GM21367 (cell line): Measurements from ENCODE around the gene ANKRD13D.
"Not testable (repeated sequence)": the region's sequence is repeated elsewhere in the genome, so short reads cannot be mapped to it uniquely, and the experiment has no call there.

ENCODE experiments used
- ATAC-seq: cut with Tn5 transposase; IDR thresholded peaks from one replicate; pipeline ENCODE4 v1.9.1; 2021; ENCODE audit not compliant: unreplicated experiment

ANKRD13D gene

GRCh38 chr11:67317205-67317887 is 28.2 kb downstream of the ANKRD13D start:
- ATAC-seq: peak; percentile 69

DNA sequence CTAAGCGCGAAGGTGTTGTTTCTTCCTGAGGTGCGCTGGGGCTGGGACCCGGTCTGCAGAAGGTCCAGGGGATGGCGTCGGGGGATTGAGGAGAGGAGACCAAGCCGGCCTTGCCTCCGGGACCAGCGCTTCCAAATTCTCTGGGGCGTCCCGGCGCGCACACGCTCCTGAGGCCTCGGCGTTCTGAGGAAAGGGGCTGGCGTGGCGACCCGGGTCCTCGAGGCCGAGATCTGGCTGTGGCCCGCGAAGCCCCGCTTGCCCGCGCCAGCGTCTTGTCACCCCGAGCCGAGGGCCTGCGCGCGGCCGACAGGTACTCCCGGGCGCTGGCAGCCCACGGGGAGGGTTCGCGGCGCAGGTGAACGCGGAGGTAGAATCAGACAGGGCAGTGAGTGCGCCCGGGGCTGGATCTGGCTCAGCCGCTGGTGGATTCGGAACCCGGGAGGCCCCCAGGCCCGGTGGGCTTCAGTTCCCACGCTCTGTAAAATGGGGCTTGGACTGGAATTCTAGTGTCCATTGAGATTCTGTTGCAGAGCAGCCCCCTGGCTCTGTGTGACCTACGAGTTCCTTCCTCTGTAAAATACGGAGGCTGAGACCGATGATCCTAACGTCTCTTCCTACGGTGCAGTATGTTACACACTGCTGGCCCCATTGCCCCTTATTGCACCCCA is 28.9 kb downstream of the ANKRD13D start:
- peak; percentile 18 for ATAC-seq

- not testable (repeated sequence) for ATAC-seq
Measured at GRCh38 chr11:67318876-67319275, 29.8 kb downstream of the ANKRD13D start.

DNA sequence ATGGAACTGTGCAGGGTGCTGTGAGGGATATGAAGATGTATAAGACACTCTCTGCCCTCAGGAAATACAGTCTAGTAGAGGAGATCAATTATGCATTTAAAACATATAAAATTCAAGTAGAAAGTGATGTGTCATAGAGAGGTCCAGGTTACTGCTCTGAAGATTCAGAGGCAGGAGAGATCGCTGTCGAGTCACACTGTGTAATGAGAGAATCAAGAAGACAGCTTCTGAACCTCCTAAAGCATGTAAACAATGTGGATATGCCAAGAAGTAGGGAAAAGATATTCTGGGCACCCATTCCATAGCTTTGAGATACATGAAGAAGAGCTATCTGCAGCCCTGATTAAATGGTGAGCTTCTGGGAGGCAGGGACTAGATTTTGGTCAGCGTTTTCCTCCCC is 30.9 kb downstream of the ANKRD13D start:
- no peak for ATAC-seq

GRCh38 chr11:67320691-67321090 is 31.6 kb downstream of the ANKRD13D start:
- ATAC-seq: no peak

- ATAC-seq: no peak
Measured at GRCh38 chr11:67321313-67321871, 32.3 kb downstream of the ANKRD13D start.

GRCh38 chr11:67322049-67322448 is 32.9 kb downstream of the ANKRD13D start:
- ATAC-seq: no peak

GRCh38 chr11:67323526-67323925 is 34.4 kb downstream of the ANKRD13D start:
- ATAC-seq: no peak

DNA sequence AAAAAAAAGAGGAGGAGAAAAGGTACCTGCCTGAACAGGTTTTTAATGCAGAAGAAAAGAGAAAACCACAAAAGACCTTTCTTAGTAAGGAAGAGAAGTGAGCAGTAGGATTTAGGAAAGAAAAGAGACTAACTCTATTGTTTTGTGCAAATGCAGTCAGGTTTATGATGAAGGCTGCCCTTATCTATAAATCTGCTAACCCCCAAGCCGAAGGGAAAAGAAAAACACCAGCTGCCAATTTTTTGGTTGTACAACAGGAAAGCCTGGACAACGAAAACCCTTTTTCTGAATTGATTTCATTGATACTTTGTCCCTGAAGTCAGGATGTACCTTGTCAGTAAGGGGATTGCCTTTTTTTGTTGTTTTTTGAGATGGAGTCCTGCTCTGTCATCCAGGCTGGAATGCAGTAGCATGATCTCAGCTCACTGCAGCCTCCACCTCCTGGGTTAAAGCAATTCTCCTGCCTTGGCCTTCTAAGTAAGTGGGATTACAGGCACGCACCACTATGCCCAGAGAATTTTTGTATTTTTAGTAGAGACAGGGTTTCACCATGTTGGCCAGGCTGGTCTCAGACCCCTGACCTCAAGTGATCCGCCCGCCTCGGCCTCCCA is 43.1 kb downstream of the ANKRD13D start:
- ATAC-seq: no peak

GRCh38 chr11:67337257-67337656 is 48.2 kb downstream of the ANKRD13D start:
- ATAC-seq: no peak

DNA sequence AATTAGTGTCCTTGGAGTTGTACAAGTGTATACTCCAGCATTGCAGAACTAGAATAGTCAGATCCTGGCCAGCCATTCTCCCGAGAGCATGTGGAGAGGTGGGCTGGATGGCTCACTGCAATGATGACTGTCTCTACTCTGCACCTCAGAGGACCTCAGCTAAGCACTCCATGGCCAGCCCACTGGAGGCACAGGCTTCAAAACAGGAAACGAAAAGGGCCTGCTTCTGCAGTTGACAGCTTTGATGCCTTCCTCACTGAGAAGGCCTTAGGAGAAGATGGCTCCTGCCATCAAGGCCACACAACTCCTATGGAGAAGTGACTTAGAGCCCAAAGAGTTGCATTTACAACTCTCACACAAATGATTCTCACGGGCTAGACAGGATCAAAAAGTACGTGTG is 55.2 kb downstream of the ANKRD13D start:
- no peak for ATAC-seq

GRCh38 chr11:67345247-67345919 is 56.3 kb downstream of the ANKRD13D start:
- no peak for ATAC-seq

DNA sequence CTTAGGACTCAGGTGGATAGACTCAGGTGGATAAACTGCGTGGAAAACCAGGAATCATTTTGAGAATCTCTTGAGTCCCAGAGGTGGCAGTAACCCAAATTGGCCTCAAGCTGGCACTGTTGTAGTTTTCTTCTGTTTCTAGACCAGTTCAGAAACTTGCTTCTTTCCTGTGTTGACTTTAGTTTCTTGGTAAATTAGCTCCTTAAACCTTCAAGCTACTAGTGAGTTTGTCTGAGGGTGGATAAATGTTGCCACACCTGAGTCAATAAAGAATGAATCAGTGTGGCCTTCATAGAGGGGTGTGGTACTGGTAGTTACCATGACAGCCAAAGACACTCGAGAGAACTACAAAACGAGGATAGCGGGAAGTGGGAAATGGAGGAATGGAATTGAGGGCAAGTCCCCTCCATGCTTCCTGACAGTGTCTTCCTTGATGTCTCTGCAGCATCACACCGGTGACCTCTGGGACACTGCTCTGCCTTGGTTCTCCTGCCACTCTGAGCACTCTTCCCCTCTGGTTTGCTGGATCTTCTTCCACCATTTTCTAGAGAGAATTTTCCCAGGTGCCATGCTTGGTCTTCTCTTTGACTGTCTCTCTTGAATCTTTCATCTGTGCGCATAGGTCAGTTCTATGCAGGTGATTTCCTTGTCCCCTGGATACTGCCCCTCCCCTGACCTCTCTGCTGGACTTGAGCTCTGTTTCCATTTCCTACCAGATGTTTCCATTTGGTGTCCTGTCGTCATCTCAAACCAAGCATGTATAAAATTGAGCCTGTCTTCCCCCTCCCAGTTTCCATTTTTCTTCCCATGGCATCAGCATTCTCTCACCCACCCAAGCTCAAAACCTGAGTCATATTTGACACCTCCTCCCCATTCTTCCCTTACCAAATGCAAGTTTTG is 57.1 kb downstream of the ANKRD13D start:
- no peak for ATAC-seq

- ATAC-seq: no peak
Measured at GRCh38 chr11:67347964-67348749, 59.1 kb downstream of the ANKRD13D start.

- ATAC-seq: no peak
Measured at GRCh38 chr11:67349036-67349435, 59.9 kb downstream of the ANKRD13D start.

- no peak for ATAC-seq
Measured at GRCh38 chr11:67349457-67349856, 60.4 kb downstream of the ANKRD13D start.

DNA sequence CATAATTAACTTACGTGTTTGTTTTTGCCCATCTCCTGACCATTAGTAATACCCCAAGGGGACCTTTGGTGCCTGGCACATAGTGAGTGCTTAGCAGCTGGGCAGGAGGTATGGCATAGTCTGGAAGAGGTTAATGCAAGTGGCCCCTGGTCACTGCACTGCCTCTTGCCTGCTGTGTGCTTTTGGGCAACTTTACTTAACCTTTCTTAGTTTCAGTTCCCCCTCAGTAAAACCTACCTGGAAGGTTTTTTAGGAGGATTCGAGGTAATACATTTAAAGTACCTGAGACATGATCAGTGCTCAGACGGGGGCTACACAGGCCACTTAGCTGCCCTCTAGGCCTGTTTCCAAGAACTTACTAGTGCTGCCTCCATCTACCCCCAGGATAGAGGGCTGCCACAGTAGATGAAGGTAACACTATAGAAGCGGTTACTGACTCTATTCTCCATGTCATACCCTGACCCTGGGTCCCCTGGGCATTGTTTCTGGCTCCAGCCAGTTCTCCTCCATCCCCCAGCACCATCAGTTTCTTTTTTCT is 60.9 kb downstream of the ANKRD13D start:
- ATAC-seq: no peak

- no peak for ATAC-seq
Measured at GRCh38 chr11:67351275-67352005, 62.3 kb downstream of the ANKRD13D start.
